ENCODE results near the gene LRRC36. TPM values are rescaled to one million over a fixed set of nuclear protein-coding genes. Genes with fewer than 3 reads are reported as not detected.
A peak's percentile ranks its signal among the peaks of the same experiment; 100 is the strongest.

Gene LRRC36
- total and polyA plus RNA-seq, 2 of the 13 experiments (the other 11 are each of a cell fraction or from before 2014, with no cell fraction given) = 0.12 to 0.15 TPM

DNA sequence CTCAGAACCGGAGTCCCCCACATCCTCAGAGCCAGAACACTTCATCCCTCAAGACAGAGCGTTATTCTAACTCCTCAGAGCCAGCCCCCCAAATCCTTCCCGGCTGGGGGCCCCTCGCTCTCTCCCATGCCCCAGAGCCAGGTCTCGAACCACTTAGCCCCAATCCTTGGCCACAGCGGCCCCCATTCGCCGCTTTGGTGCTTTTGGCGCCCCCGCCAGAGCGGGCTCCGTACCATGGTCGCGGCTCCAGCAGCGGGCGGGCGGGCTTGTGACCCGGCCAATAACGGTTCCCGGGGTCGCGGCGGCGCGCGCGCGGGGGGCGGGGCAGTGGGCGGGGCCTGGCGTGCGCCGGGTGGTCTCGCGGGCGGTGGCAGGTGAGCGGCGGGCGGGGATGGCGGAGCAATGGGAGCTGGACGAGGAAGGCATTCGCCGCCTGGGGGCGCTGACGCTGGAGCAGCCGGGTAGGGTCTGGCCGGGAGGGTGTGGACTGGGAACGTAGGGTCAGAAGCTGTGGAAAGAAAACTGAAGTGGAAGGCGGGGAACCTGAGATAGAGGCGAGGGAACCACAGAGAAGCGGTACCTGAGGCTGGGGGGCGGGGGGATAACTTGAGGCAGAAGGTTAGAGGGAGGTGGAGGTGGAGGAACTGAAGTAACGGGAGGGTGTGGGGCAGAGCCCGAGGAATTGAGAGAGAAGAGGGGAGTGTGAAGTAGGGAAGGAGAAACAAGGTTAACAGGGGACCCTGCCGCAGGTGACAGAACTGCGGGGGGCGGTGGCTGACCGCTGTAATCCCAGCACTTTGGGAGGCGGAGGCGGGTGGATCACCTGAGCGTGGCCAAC lies at the start of gene LRRC36, which contains the start of gene KCTD19 (continued):
- TF ChIP-seq ZNF776 (CRISPR knock-in tag; IDR thresholded peaks at IDR 0.05) = no peak
- no peak; the same call in 1 of the 2 replicates for TF ChIP-seq ZZZ3 (CRISPR knock-in tag; IDR thresholded peaks at IDR 0.05; ENCODE audit: borderline replicate concordance)
- TF ChIP-seq, protein P1, sequence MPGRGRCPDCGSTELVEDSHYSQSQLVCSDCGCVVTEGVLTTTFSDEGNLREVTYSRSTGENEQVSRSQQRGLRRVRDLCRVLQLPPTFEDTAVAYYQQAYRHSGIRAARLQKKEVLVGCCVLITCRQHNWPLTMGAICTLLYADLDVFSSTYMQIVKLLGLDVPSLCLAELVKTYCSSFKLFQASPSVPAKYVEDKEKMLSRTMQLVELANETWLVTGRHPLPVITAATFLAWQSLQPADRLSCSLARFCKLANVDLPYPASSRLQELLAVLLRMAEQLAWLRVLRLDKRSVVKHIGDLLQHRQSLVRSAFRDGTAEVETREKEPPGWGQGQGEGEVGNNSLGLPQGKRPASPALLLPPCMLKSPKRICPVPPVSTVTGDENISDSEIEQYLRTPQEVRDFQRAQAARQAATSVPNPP (CRISPR knock-in tag; IDR thresholded peaks at IDR 0.05) = peak; percentile 49; the same call in 1 of the 2 replicates
- TF ChIP-seq, protein P2, sequence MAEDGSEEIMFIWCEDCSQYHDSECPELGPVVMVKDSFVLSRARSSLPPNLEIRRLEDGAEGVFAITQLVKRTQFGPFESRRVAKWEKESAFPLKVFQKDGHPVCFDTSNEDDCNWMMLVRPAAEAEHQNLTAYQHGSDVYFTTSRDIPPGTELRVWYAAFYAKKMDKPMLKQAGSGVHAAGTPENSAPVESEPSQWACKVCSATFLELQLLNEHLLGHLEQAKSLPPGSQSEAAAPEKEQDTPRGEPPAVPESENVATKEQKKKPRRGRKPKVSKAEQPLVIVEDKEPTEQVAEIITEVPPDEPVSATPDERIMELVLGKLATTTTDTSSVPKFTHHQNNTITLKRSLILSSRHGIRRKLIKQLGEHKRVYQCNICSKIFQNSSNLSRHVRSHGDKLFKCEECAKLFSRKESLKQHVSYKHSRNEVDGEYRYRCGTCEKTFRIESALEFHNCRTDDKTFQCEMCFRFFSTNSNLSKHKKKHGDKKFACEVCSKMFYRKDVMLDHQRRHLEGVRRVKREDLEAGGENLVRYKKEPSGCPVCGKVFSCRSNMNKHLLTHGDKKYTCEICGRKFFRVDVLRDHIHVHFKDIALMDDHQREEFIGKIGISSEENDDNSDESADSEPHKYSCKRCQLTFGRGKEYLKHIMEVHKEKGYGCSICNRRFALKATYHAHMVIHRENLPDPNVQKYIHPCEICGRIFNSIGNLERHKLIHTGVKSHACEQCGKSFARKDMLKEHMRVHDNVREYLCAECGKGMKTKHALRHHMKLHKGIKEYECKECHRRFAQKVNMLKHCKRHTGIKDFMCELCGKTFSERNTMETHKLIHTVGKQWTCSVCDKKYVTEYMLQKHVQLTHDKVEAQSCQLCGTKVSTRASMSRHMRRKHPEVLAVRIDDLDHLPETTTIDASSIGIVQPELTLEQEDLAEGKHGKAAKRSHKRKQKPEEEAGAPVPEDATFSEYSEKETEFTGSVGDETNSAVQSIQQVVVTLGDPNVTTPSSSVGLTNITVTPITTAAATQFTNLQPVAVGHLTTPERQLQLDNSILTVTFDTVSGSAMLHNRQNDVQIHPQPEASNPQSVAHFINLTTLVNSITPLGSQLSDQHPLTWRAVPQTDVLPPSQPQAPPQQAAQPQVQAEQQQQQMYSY (CRISPR knock-in tag; IDR thresholded peaks at IDR 0.05) = 0 out of 2 replicates have a peak, but pooled peaks have one; percentile 35
- no peak for TF ChIP-seq SSRP1 (CRISPR knock-in tag; IDR thresholded peaks at IDR 0.05)
- TF ChIP-seq, protein P3, sequence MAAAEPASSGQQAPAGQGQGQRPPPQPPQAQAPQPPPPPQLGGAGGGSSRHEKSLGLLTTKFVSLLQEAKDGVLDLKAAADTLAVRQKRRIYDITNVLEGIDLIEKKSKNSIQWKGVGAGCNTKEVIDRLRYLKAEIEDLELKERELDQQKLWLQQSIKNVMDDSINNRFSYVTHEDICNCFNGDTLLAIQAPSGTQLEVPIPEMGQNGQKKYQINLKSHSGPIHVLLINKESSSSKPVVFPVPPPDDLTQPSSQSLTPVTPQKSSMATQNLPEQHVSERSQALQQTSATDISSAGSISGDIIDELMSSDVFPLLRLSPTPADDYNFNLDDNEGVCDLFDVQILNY (CRISPR knock-in tag; conservative IDR thresholded peaks at IDR 0.05) = 0 out of 2 replicates have a peak, but pooled peaks have one; percentile 24
- TF ChIP-seq GATAD2A (CRISPR knock-in tag; IDR thresholded peaks at IDR 0.05) = peak; percentile 13; the same call in 1 of the 2 replicates
- TF ChIP-seq, protein P4, sequence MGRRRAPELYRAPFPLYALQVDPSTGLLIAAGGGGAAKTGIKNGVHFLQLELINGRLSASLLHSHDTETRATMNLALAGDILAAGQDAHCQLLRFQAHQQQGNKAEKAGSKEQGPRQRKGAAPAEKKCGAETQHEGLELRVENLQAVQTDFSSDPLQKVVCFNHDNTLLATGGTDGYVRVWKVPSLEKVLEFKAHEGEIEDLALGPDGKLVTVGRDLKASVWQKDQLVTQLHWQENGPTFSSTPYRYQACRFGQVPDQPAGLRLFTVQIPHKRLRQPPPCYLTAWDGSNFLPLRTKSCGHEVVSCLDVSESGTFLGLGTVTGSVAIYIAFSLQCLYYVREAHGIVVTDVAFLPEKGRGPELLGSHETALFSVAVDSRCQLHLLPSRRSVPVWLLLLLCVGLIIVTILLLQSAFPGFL (CRISPR knock-in tag; IDR thresholded peaks at IDR 0.05) = no peak
- TF ChIP-seq, protein P5, sequence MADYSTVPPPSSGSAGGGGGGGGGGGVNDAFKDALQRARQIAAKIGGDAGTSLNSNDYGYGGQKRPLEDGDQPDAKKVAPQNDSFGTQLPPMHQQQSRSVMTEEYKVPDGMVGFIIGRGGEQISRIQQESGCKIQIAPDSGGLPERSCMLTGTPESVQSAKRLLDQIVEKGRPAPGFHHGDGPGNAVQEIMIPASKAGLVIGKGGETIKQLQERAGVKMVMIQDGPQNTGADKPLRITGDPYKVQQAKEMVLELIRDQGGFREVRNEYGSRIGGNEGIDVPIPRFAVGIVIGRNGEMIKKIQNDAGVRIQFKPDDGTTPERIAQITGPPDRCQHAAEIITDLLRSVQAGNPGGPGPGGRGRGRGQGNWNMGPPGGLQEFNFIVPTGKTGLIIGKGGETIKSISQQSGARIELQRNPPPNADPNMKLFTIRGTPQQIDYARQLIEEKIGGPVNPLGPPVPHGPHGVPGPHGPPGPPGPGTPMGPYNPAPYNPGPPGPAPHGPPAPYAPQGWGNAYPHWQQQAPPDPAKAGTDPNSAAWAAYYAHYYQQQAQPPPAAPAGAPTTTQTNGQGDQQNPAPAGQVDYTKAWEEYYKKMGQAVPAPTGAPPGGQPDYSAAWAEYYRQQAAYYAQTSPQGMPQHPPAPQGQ (CRISPR knock-in tag; IDR thresholded peaks at IDR 0.05; ENCODE audit: borderline replicate concordance) = no peak
- TF ChIP-seq, protein P6, sequence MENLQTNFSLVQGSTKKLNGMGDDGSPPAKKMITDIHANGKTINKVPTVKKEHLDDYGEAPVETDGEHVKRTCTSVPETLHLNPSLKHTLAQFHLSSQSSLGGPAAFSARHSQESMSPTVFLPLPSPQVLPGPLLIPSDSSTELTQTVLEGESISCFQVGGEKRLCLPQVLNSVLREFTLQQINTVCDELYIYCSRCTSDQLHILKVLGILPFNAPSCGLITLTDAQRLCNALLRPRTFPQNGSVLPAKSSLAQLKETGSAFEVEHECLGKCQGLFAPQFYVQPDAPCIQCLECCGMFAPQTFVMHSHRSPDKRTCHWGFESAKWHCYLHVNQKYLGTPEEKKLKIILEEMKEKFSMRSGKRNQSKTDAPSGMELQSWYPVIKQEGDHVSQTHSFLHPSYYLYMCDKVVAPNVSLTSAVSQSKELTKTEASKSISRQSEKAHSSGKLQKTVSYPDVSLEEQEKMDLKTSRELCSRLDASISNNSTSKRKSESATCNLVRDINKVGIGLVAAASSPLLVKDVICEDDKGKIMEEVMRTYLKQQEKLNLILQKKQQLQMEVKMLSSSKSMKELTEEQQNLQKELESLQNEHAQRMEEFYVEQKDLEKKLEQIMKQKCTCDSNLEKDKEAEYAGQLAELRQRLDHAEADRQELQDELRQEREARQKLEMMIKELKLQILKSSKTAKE (CRISPR knock-in tag; IDR thresholded peaks at IDR 0.05; ENCODE audit: borderline replicate concordance) = no peak
- TF ChIP-seq ZNF432 (CRISPR knock-in tag; IDR thresholded peaks at IDR 0.05; ENCODE audit: borderline replicate concordance) = no peak
- 0 out of 2 replicates have a peak, but pooled peaks have one; percentile 30 for TF ChIP-seq ZNF205 (CRISPR knock-in tag; IDR thresholded peaks at IDR 0.05)
- no peak for TF ChIP-seq POLR2AphosphoS5 (IDR thresholded peaks at IDR 0.05; ENCODE audit: low read depth, low read length)
- peak; percentile 66; the same call in 1 of the 2 replicates for TF ChIP-seq ZSCAN20 (CRISPR knock-in tag; IDR thresholded peaks at IDR 0.05; ENCODE audit: borderline replicate concordance)
- TF ChIP-seq SATB2 (CRISPR knock-in tag; IDR thresholded peaks at IDR 0.05) = no peak
- 0 out of 2 replicates have a peak, but pooled peaks have one; percentile 54 for TF ChIP-seq ZNF556 (CRISPR knock-in tag; IDR thresholded peaks at IDR 0.05; ENCODE audit: borderline replicate concordance)
- no peak for TF ChIP-seq RFX1 (IDR thresholded peaks at IDR 0.05)
- TF ChIP-seq SP140L (CRISPR knock-in tag; IDR thresholded peaks at IDR 0.05; ENCODE audit: borderline replicate concordance) = no peak
